Spleen (tissue), 7 donors: ENCODE results near the gene TMEM86B.

Experiments
- POLR2A ChIP-seq, 3 donors: fragments of 450-650 bp; IDR thresholded peaks; one replicate each; pipeline ENCODE4 v1.5.1; 2017; ENCODE audit warnings: antibody characterized with exemption in 3 of 3, mild to moderate bottlenecking in 1 of 3
- TF ChIP-seq, protein P1 (sequence below), 11 experiments: fragments of 200-600 bp in 7 of 11; fragments of 450-650 bp in 4 of 11; sonication (generic) in 4 of 11; IDR thresholded peaks in 8 of 11; conservative IDR thresholded peaks in 3 of 11; 1 replicate in 7 of 11; 2 replicates in 4 of 11; pipeline versions ENCODE4 v1.4.0 to v1.8.0; 2016 to 2021; ENCODE audit warnings: antibody characterized with exemption in 11 of 11, inconsistent platforms in 4 of 11, mild to moderate bottlenecking in 1 of 11
- donor health status: DM: no; HTN: no; CAD: no; lungs with moderate emphysema.
- donor health status: DM: no; HTN: no; CAD: no.
- donor health status: DM: no; HTN: no; CAD: no.

GRCh38 chr19:55264531-55264930, 36.0 kb upstream of the TMEM86B start:
- TF ChIP-seq, protein P1, sequence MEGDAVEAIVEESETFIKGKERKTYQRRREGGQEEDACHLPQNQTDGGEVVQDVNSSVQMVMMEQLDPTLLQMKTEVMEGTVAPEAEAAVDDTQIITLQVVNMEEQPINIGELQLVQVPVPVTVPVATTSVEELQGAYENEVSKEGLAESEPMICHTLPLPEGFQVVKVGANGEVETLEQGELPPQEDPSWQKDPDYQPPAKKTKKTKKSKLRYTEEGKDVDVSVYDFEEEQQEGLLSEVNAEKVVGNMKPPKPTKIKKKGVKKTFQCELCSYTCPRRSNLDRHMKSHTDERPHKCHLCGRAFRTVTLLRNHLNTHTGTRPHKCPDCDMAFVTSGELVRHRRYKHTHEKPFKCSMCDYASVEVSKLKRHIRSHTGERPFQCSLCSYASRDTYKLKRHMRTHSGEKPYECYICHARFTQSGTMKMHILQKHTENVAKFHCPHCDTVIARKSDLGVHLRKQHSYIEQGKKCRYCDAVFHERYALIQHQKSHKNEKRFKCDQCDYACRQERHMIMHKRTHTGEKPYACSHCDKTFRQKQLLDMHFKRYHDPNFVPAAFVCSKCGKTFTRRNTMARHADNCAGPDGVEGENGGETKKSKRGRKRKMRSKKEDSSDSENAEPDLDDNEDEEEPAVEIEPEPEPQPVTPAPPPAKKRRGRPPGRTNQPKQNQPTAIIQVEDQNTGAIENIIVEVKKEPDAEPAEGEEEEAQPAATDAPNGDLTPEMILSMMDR (IDR thresholded peaks at IDR 0.05 in 8 of 11, conservative IDR thresholded peaks at IDR 0.05 in 3 of 11) = no peak
- TF ChIP-seq POLR2A (IDR thresholded peaks at IDR 0.05) = no peak
